HepG2 (cell line): ENCODE data around the gene LGR6. TPM values are rescaled to one million over a fixed set of nuclear protein-coding genes. Genes with fewer than 3 reads are reported as not detected.
"Not testable (repeated sequence)": the region's sequence is repeated elsewhere in the genome, so short reads cannot be mapped to it uniquely, and the experiment has no call there.

Experiments
- ATAC-seq: fragments of 200-7000 bp; cut with Tn5 transposase; 3 replicates; pipeline ENCODE4 v1.9.1; 2020; ENCODE audit warnings: mild to moderate bottlenecking, moderate library complexity
- BruUV-seq: library from RNA; stranded (reverse); fragments of 400-500 nt; replicated peaks from 2 replicates; lab custom pipeline; 2021; lab: Mats Ljungman, UMichigan
- CTCF ChIA-PET: fragments of 300-600 bp; formaldehyde crosslinking; extraction: SDS; loops from one replicate; lab custom pipeline; 2021; ENCODE audit warnings: low total read pairs, inconsistent platforms, low intra/inter-chr PET ratio; lab: Yijun Ruan, JAX
- POLR2A ChIA-PET: fragments of 350-600 bp; sonication (Branson Sonifier 250); formaldehyde crosslinking; loops from one replicate; lab custom pipeline; 2020; ENCODE audit warnings: antibody characterized with exemption, inconsistent platforms; lab: Yijun Ruan, JAX
- DNase-seq: peaks from one replicate; pipeline ENCODE4 v3.0.0-alpha.2; 2015; ENCODE audit warnings: low spot score
- FAIRE-seq: peaks from 3 replicates; lab custom pipeline; 2011; peaks lifted over from hg19 to GRCh38; lab: Jason Lieb, UNC
- H2AFZ ChIP-seq: one replicate; pipeline ENCODE4 v1.6.1; 2011; ENCODE audit warnings: low read length, inconsistent platforms
- H3K27ac ChIP-seq: fragments of 300-600 bp; 3 replicates; pipeline ENCODE4 v1.8.0; 2011; ENCODE audit warnings: mixed run types, mild to moderate bottlenecking, mixed read lengths, low read length, inconsistent platforms; ENCODE audit not compliant: insufficient read depth; ENCODE audit errors: extremely low read length
- H3K27me3 ChIP-seq, 2 experiments: fragments of 200-600 bp in 1 of 2; 2 replicates in 1 of 2; 3 replicates in 1 of 2; pipeline versions ENCODE4 v1.6.0 to v1.8.0; 2011; ENCODE audit warnings: low read length in 2 of 2, mild to moderate bottlenecking in 2 of 2, moderate library complexity in 2 of 2, inconsistent platforms in 1 of 2; ENCODE audit not compliant: insufficient read depth in 2 of 2, control insufficient read depth in 1 of 2
- H3K36me3 ChIP-seq, 2 experiments: fragments of 200-600 bp in 1 of 2; replicated peaks in 1 of 2; 2 replicates in 1 of 2; 3 replicates in 1 of 2; pipeline versions ENCODE4 v1.5.1 to v1.8.0; 2011; ENCODE audit warnings: low read length in 2 of 2, inconsistent platforms in 1 of 2; ENCODE audit not compliant: insufficient read depth in 2 of 2, control insufficient read depth in 1 of 2
- H3K4me1 ChIP-seq: 2 replicates; pipeline ENCODE4 v1.5.1; 2012; ENCODE audit warnings: low read length, inconsistent platforms; ENCODE audit not compliant: insufficient read depth
- H3K4me2 ChIP-seq: 2 replicates; pipeline ENCODE4 v1.6.0; 2011; ENCODE audit warnings: low read depth, low read length, inconsistent platforms
- H3K4me3 ChIP-seq, 3 experiments: fragments of 200-600 bp in 1 of 3; sonication (generic), shearing (Covaris generic) in 1 of 3; replicated peaks in 1 of 3; 2 replicates each; pipeline ENCODE4 v1.5.1; 2011 to 2016; ENCODE audit warnings: low read length in 3 of 3, inconsistent platforms in 2 of 3, low read depth in 2 of 3, mild to moderate bottlenecking in 2 of 3, control low read depth in 1 of 3, mixed read lengths in 1 of 3; ENCODE audit not compliant: insufficient read depth in 1 of 3
- H3K79me2 ChIP-seq: one replicate; pipeline ENCODE4 v1.6.1; 2011; ENCODE audit warnings: low read length, inconsistent platforms; ENCODE audit not compliant: insufficient read depth
- H3K9ac ChIP-seq: 2 replicates; pipeline ENCODE4 v1.6.0; 2011; ENCODE audit warnings: mild to moderate bottlenecking, low read depth, low read length, inconsistent platforms; ENCODE audit not compliant: insufficient read depth
- H3K9me3 ChIP-seq: 2 replicates; pipeline ENCODE4 v1.5.1; 2012; ENCODE audit warnings: mild to moderate bottlenecking, low read length
- H4K20me1 ChIP-seq: 2 replicates; pipeline ENCODE4 v1.6.0; 2011; ENCODE audit warnings: inconsistent platforms, mild to moderate bottlenecking, low read length, moderate library complexity; ENCODE audit not compliant: insufficient read depth
- CBFB ChIP-seq: sonication (generic); formaldehyde crosslinking; IDR thresholded peaks from 2 replicates; pipeline ENCODE4 v1.4.0; 2020; ENCODE audit warnings: missing genetic modification reagents
- GLI4 ChIP-seq: sonication (generic); formaldehyde crosslinking; IDR thresholded peaks from 2 replicates; pipeline ENCODE4 v1.5.1; 2020; ENCODE audit warnings: missing genetic modification reagents, mild to moderate bottlenecking, moderate library complexity, borderline replicate concordance
- HNRNPH1 ChIP-seq: fragments of 200-400 bp; formaldehyde crosslinking; optimal IDR thresholded peaks from 2 replicates; pipeline ENCODE3; 2017; ENCODE audit warnings: mild to moderate bottlenecking, low read depth, low read length
- NR2F6 ChIP-seq, 2 experiments: IDR thresholded peaks; 2 replicates each; pipeline ENCODE4 v1.6.1; 2016; ENCODE audit warnings: antibody characterized with exemption in 1 of 2, mild to moderate bottlenecking in 1 of 2
- PLRG1 ChIP-seq: fragments of 450-650 bp; conservative IDR thresholded peaks from 2 replicates; pipeline ENCODE4 v1.6.1; 2016
- POLR2G ChIP-seq: fragments of 200-400 bp; formaldehyde crosslinking; IDR thresholded peaks from 2 replicates; pipeline ENCODE4 v1.6.1; 2018; ENCODE audit warnings: mild to moderate bottlenecking, low read depth, low read length, moderate library complexity
- SMARCC2 ChIP-seq: fragments of 450-650 bp; IDR thresholded peaks from 2 replicates; pipeline ENCODE4 v1.6.1; 2017; ENCODE audit warnings: antibody characterized with exemption, mild to moderate bottlenecking
- ZNF180 ChIP-seq: sonication (generic); formaldehyde crosslinking; IDR thresholded peaks from 2 replicates; pipeline ENCODE4 v1.4.0; 2020; ENCODE audit warnings: low read depth, missing genetic modification reagents, borderline replicate concordance
- ZNF446 ChIP-seq: sonication (generic); formaldehyde crosslinking; IDR thresholded peaks from 2 replicates; pipeline ENCODE4 v1.5.0; 2020; ENCODE audit warnings: mild to moderate bottlenecking, missing genetic modification reagents
- WGBS: methylation state at CpG from one replicate; pipeline ENCODE4 v1.1.6; 2017; ENCODE audit warnings: low lambda C conversion rate; 5-methylcytosine and 5-hydroxymethylcytosine counted together
- in situ Hi-C: cut with HindIII; loops from 2 replicates; pipeline ENCODE4 v1.10.0; 2017; ENCODE audit warnings: low pct_unique_long_range_greater_than_20kb; ENCODE audit not compliant: extremely low pct_ligation_motif_present
- intact Hi-C: fragments of 100-400 bp; cut with micrococcal nuclease; formaldehyde crosslinking; loops from one replicate; pipeline ENCODE4 v1.10.0; 2022; ENCODE audit not compliant: unreplicated experiment
- polyA plus RNA-seq, 8 experiments: library from polyadenylated mRNA; depleted of rRNA in 3 of 8; stranded (reverse) in 7 of 8; unstranded in 1 of 8; fragments of >200 nt; fragmentation: Illumina TruSeq in 4 of 8; extraction: Trizol in 4 of 8; gene quantifications; 2 replicates each; pipeline versions ENCODE4 v1.2.1 to v1.2.3, GENCODE V29; 2011 to 2016; ENCODE audit warnings: low read depth in 4 of 8, missing spikeins in 1 of 8, mixed read lengths in 1 of 8; ENCODE audit not compliant: insufficient read depth in 1 of 8
- total RNA-seq, 5 experiments: library from RNA; depleted of rRNA; stranded (reverse); fragments of >200 nt; fragmentation: Illumina TruSeq; extraction: Trizol; gene quantifications; 2 replicates each; pipeline ENCODE4 v1.2.3, GENCODE V29; 2016; ENCODE audit warnings: low read depth in 1 of 5

Gene LGR6
- total and polyA plus RNA-seq, 2 of the 13 experiments (the other 11 are each of a cell fraction or from before 2014, with no cell fraction given): 0.07 TPM; not detected in 1

DNA sequence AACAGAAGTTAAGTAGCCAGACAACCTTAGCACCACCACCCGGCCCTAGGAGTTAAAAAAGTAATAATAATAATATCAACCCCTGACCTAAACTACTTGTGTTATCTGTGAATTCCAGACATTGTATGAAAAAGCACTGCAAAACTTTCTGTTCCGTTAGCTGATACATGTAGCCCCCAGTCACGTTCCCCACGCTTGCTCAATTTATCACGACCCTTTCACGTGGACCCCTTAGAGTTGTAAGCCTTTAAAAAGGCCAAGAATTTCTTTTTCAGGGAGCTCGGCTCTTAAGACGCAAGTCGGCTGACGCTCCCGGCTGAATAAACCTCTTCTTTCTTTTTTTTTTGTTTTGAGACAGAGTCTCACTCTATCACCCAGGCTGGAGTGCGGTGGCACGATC lies 26.5 kb upstream of the LGR6 start:
- POLR2A ChIA-PET, DNase-seq, H3K9me3 ChIP-seq, in situ Hi-C loops, H3K4me2 ChIP-seq, H3K4me3 ChIP-seq, H3K36me3 ChIP-seq, FAIRE-seq, BruUV-seq, H2AFZ ChIP-seq, CTCF ChIA-PET, ATAC-seq, H3K79me2 ChIP-seq, H3K27ac ChIP-seq, H4K20me1 ChIP-seq, intact Hi-C loops, H3K9ac ChIP-seq: not testable (repeated sequence)
- H3K4me1 ChIP-seq: peaks cover 15% of the 10 kb centered on the region
- 45% methylated on average over 13 of the region's 13 CpGs for WGBS
- peaks cover 7 to 49% of the 10 kb centered on the region in 2 experiments for H3K27me3 ChIP-seq

DNA sequence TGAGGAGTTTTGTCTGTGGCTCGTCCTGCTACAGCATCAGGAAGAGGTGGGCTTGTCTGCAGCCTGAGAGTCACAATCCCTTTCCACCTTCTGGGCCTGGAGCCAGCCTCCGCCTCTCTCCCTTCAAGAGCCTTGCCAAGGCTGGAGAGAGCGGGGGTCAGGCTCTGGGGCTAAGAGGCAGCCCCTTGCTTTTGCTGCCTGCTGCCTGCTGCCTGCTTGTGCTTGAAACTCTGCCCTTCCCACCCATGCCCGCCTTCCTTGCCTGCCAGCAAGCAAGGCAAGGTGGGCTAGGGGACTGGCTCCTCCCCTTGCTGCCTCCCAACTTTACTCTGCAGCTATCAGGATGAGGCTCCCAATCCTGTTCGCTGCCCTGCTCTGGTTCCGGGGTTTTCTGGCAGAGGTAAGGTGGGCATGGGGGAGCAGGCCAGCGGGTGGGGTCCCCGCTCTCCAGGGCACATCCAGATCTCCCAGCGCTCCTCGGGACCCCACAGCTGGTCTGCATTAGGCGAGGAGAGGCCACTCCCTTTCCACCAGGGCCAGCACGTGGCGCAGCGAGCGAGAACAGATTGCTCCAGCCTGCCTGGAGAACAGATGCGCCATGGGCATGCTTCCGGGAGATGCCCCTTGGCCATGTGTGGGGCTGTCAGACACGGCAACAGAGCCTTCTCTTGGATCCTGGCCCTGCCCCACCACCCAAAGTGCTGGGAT lies 25.7 kb upstream of the LGR6 start:
- Histone ChIP-seq H3K4me3 (no peak overlapping the region), H3K36me3 (no peaks in the 10 kb centered on the region), H3K79me2 (no peaks in the 10 kb centered on the region), H3K27ac (no peak overlapping the region), H3K9me3 (no peaks in the 10 kb centered on the region), H3K4me2 (no peak overlapping the region), H3K9ac (no peak overlapping the region), H4K20me1 (no peaks in the 10 kb centered on the region), H3K4me1 (peaks cover 7% of the 10 kb centered on the region), H3K27me3 (peaks cover 5 to 42% of the 10 kb centered on the region in 2 experiments; a peak in 4 of 5 replicates), H2AFZ (no peak overlapping the region)
- BruUV-seq: no TSS peak
- WGBS: 40% methylated on average over 7 of the region's 18 CpGs
- TF ChIP-seq CBFB (CRISPR knock-in tag): no peak
- no peak for TF ChIP-seq POLR2G
- TF ChIP-seq ZNF446: no peak
- no peak for TF ChIP-seq HNRNPH1
- TF ChIP-seq ZNF180 (CRISPR knock-in tag): no peak
- TF ChIP-seq NR2F6 (IDR thresholded peaks at IDR 0.05): no peak
- no peak for TF ChIP-seq NR2F6 (CRISPR knock-in tag; IDR thresholded peaks at IDR 0.05)
- TF ChIP-seq PLRG1: no peak
- no peak for TF ChIP-seq SMARCC2
- no peak for TF ChIP-seq GLI4 (CRISPR knock-in tag)
- CTCF ChIA-PET: no interaction called here
- intact Hi-C loops (no loop called here), in situ Hi-C loops (no loop called here)
- POLR2A ChIA-PET: no interaction called here
- ATAC-seq (no peak), FAIRE-seq (no peak), DNase-seq (no peak)
